Keratinocyte (primary cell): Measurements from ENCODE around the gene FOXE1. TPM values are rescaled to one million over a fixed set of nuclear protein-coding genes. Genes with fewer than 3 reads are reported as not detected.

Experiments used
- DNase-seq: peaks from one replicate; pipeline ENCODE4 v3.0.0-alpha.2; 2011; ENCODE audit warnings: low read depth, missing footprints, low spot score
- FAIRE-seq: peaks from 2 replicates; lab custom pipeline; 2011; peaks lifted over from hg19 to GRCh38; lab: Jason Lieb, UNC
- H2AFZ ChIP-seq: 2 replicates; pipeline ENCODE4 v1.6.0; 2012; ENCODE audit warnings: low read length, control low read depth, inconsistent platforms; ENCODE audit not compliant: control insufficient read depth
- H3K27ac ChIP-seq: 2 replicates; pipeline ENCODE4 v1.5.1; 2011; ENCODE audit warnings: low read length; ENCODE audit not compliant: control insufficient read depth, insufficient read depth
- H3K27me3 ChIP-seq: 3 replicates; pipeline ENCODE4 v1.6.0; 2011; ENCODE audit warnings: low read length; ENCODE audit not compliant: control insufficient read depth, insufficient read depth; ENCODE audit errors: extremely low read depth
- H3K36me3 ChIP-seq, 2 experiments: 2 replicates in 1 of 2; 3 replicates in 1 of 2; pipeline ENCODE4 v1.5.1; 2011; ENCODE audit warnings: low read length in 2 of 2, mild to moderate bottlenecking in 1 of 2; ENCODE audit not compliant: control insufficient read depth in 2 of 2, insufficient read depth in 2 of 2; ENCODE audit errors: extremely low read depth in 1 of 2
- H3K4me1 ChIP-seq: 3 replicates; pipeline ENCODE4 v1.5.1; 2011; ENCODE audit warnings: low read length; ENCODE audit not compliant: control insufficient read depth, insufficient read depth; ENCODE audit errors: extremely low read depth
- H3K4me2 ChIP-seq: 3 replicates; pipeline ENCODE4 v1.6.0; 2011; ENCODE audit warnings: low read depth, low read length; ENCODE audit not compliant: control insufficient read depth, insufficient read depth; ENCODE audit errors: extremely low read depth
- H3K4me3 ChIP-seq, 3 experiments: fragments of 200-600 bp in 1 of 3; sonication (generic) in 1 of 3; 2 replicates in 2 of 3; 3 replicates in 1 of 3; pipeline ENCODE4 v1.5.1; 2011 to 2016; ENCODE audit warnings: low read length in 3 of 3, mild to moderate bottlenecking in 3 of 3, control low read depth in 2 of 3, inconsistent platforms in 1 of 3, low read depth in 1 of 3, mixed read lengths in 1 of 3, mixed run types in 1 of 3, moderate library complexity in 1 of 3; ENCODE audit not compliant: control insufficient read depth in 2 of 3, insufficient read depth in 2 of 3; ENCODE audit errors: extremely low read depth in 1 of 3
- H3K79me2 ChIP-seq: 2 replicates; pipeline ENCODE4 v1.6.0; 2012; ENCODE audit warnings: low read length; ENCODE audit not compliant: control insufficient read depth, insufficient read depth
- H3K9ac ChIP-seq: 3 replicates; pipeline ENCODE4 v1.6.0; 2011; ENCODE audit warnings: low read length; ENCODE audit not compliant: control insufficient read depth, insufficient read depth; ENCODE audit errors: extremely low read depth
- H3K9me1 ChIP-seq: 3 replicates; pipeline ENCODE4 v1.6.0; 2011; ENCODE audit warnings: low read length; ENCODE audit not compliant: control insufficient read depth, insufficient read depth; ENCODE audit errors: extremely low read depth
- H3K9me3 ChIP-seq: 2 replicates; pipeline ENCODE4 v1.5.1; 2012; ENCODE audit warnings: low read depth, low read length; ENCODE audit not compliant: control insufficient read depth
- H4K20me1 ChIP-seq: 3 replicates; pipeline ENCODE4 v1.6.0; 2011; ENCODE audit warnings: low read length; ENCODE audit not compliant: control insufficient read depth, insufficient read depth; ENCODE audit errors: extremely low read depth
- CTCF ChIP-seq, 3 experiments: IDR thresholded peaks in 1 of 3; conservative IDR thresholded peaks in 1 of 3; optimal IDR thresholded peaks in 1 of 3; 2 replicates in 2 of 3; 3 replicates in 1 of 3; pipeline versions ENCODE3 to v1.5.1; 2011; ENCODE audit warnings: low read length in 3 of 3, mild to moderate bottlenecking in 3 of 3, moderate library complexity in 2 of 3, control low read depth in 1 of 3, inconsistent platforms in 1 of 3; ENCODE audit not compliant: insufficient read depth in 2 of 3; ENCODE audit errors: extremely low read depth in 1 of 3
- EZH2 ChIP-seq: IDR thresholded peaks from one replicate; pipeline ENCODE4 v1.6.1; 2012; ENCODE audit warnings: inconsistent platforms, mild to moderate bottlenecking, low read length, moderate library complexity
- dilution Hi-C: fragments of 300-500 bp; cut with MboI; formaldehyde crosslinking; loops from one replicate; pipeline ENCODE4 v1.7.0; 2020; ENCODE audit warnings: low sequenced_read_pairs; ENCODE audit not compliant: extremely low pct_ligation_motif_present
- polyA plus RNA-seq, 5 experiments: library from polyadenylated mRNA; depleted of rRNA in 3 of 5; stranded (reverse) in 3 of 5; stranded (forward) in 1 of 5; unstranded in 1 of 5; fragments of >200 nt; gene quantifications; 1 replicate in 1 of 5; 2 replicates in 3 of 5; 3 replicates in 1 of 5; pipeline versions ENCODE4 v1.2.1 to v1.2.3, GENCODE V29; 2011 to 2012; ENCODE audit warnings: missing spikeins in 2 of 5, low read depth in 1 of 5, low replicate concordance in 1 of 5

Gene FOXE1
- polyA plus RNA-seq, 1 donor (not counting 4 experiments of a cell fraction or from before 2014, with no cell fraction given) = 0.97 TPM

DNA sequence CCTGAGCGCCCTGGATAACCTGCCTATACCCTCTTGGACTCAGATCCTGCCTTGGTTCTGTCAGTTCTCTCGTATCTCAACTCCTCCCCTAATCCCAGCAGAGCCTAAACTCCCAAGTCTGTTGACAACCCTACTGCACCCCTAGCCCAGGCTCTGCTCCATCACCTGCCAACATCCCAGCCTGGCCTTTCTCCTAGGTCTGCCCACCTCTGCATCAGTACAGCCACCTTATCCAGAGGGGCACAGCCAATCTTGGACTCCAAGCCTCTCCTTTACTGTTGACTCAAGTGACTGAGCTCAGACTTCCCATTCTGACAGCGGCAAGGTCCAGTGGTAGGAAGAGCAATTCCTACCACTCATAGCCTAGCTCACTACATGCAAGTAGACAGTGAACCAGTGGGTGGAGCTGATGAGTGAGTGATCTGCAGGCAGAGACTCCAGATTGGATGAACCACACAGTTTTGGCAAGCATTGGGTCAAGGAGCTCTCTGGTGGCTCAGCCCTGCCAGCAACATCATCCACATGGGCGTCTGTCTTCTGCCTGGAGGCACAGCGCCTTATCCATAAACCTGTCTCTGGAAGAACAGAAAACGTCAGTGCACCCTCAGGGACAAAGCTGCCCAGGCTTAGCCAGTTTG, 42.8 kb downstream of the FOXE1 start:
- no peak overlapping the region for H3K4me2 ChIP-seq
- H3K27me3 ChIP-seq = no peaks in the 10 kb centered on the region
- dilution Hi-C loops = no loop called here
- H4K20me1 ChIP-seq = no peaks in the 10 kb centered on the region
- no peaks in the 10 kb centered on the region for H3K9me1 ChIP-seq
- FAIRE-seq (peak; percentile 89), DNase-seq (peak; percentile 21)
- H3K27ac ChIP-seq = no peak overlapping the region
- H3K36me3 ChIP-seq = no peaks in the 10 kb centered on the region
- TF ChIP-seq EZH2 (no peak), CTCF (optimal IDR thresholded peaks at IDR 0.05 in 1 of 3, IDR thresholded peaks at IDR 0.05 in 1 of 3, conservative IDR thresholded peaks at IDR 0.05 in 1 of 3; ENCODE audit: extremely low read depth in 1 of 3, insufficient read depth in 2 of 3, low read length in 3 of 3) (peak; percentile 54 to 70 (median 62))
- no peaks in the 10 kb centered on the region for H3K79me2 ChIP-seq
- peaks cover 3% of the 10 kb centered on the region for H3K4me1 ChIP-seq
- no peak overlapping the region for H3K4me3 ChIP-seq
- H3K9ac ChIP-seq = no peak overlapping the region
- H3K9me3 ChIP-seq = no peaks in the 10 kb centered on the region
- H2AFZ ChIP-seq = no peak overlapping the region

GRCh38 chr9:97900103-97900737, 47.2 kb downstream of the FOXE1 start:
- no peak overlapping the region for H3K4me2 ChIP-seq
- H3K9me3 ChIP-seq = no peaks in the 10 kb centered on the region
- H3K27me3 ChIP-seq = no peaks in the 10 kb centered on the region
- TF ChIP-seq EZH2 (no peak), CTCF (optimal IDR thresholded peaks at IDR 0.05 in 1 of 3, IDR thresholded peaks at IDR 0.05 in 1 of 3, conservative IDR thresholded peaks at IDR 0.05 in 1 of 3; ENCODE audit: extremely low read depth in 1 of 3, insufficient read depth in 2 of 3, low read length in 3 of 3) (no peak)
- no peak overlapping the region for H3K9ac ChIP-seq
- no peaks in the 10 kb centered on the region for H3K9me1 ChIP-seq
- no peaks in the 10 kb centered on the region for H4K20me1 ChIP-seq
- H3K36me3 ChIP-seq = peaks cover 0 to 6% of the 10 kb centered on the region in 2 experiments
- H3K4me3 ChIP-seq = no peak overlapping the region
- FAIRE-seq (no peak), DNase-seq (no peak)
- H3K79me2 ChIP-seq = no peaks in the 10 kb centered on the region
- peaks cover 14% of the 10 kb centered on the region for H3K4me1 ChIP-seq
- dilution Hi-C loops = no loop called here
- H2AFZ ChIP-seq = no peak overlapping the region
- no peak overlapping the region for H3K27ac ChIP-seq
